K562 (cell line): ENCODE measurements around the gene DCAF12. TPM values are rescaled to one million over a fixed set of nuclear protein-coding genes. Genes with fewer than 3 reads are reported as not detected.

Experiments used
- CBX1 ChIP-seq: sonication (generic); IDR thresholded peaks from 2 replicates; pipeline ENCODE4 v1.6.1; 2016; ENCODE audit warnings: antibody characterized with exemption, low read depth, mild to moderate bottlenecking
- DACH1 ChIP-seq: fragments of 450-650 bp; IDR thresholded peaks from 2 replicates; pipeline ENCODE4 v1.6.1; 2018; ENCODE audit not compliant: partially characterized antibody
- EP300 ChIP-seq: IDR thresholded peaks from 2 replicates; pipeline ENCODE4 v1.6.1; 2012; ENCODE audit warnings: low read length, improper control_type of control experiment
- ESRRA ChIP-seq: fragments of 450-650 bp; IDR thresholded peaks from 2 replicates; pipeline ENCODE4 v1.6.1; 2014; ENCODE audit warnings: low read depth, mild to moderate bottlenecking, moderate library complexity, borderline replicate concordance
- FUS ChIP-seq: fragments of 200-400 bp; formaldehyde crosslinking; optimal IDR thresholded peaks from 2 replicates; pipeline ENCODE3; 2017; ENCODE audit warnings: low read depth, low read length
- KLF1 ChIP-seq: fragments of 450-650 bp; IDR thresholded peaks from 2 replicates; pipeline ENCODE4 v1.6.1; 2016; ENCODE audit warnings: missing genetic modification characterization, missing compliant biosample characterization
- KLF13 ChIP-seq: fragments of 450-650 bp; IDR thresholded peaks from 2 replicates; pipeline ENCODE4 v1.6.1; 2016; ENCODE audit warnings: missing genetic modification characterization, low read depth, mild to moderate bottlenecking, missing compliant biosample characterization, moderate library complexity, borderline replicate concordance
- MAZ ChIP-seq, 2 experiments: fragments of 450-650 bp in 1 of 2; sonication (generic) in 1 of 2; formaldehyde crosslinking; IDR thresholded peaks in 1 of 2; conservative IDR thresholded peaks in 1 of 2; 2 replicates each; pipeline versions ENCODE4 v1.4.0 to v1.5.0; 2020; ENCODE audit warnings: mild to moderate bottlenecking in 1 of 2, missing genetic modification reagents in 1 of 2
- NFE2L1 ChIP-seq: fragments of 450-650 bp; IDR thresholded peaks from 2 replicates; pipeline ENCODE4 v1.6.1; 2016; ENCODE audit warnings: missing genetic modification characterization, low read depth, mild to moderate bottlenecking, missing compliant biosample characterization, moderate library complexity, borderline replicate concordance
- POU5F1 ChIP-seq: fragments of 150-350 bp; IDR thresholded peaks from 2 replicates; pipeline ENCODE4 v1.6.1; 2014; ENCODE audit warnings: borderline replicate concordance, low read length, low read depth, mild to moderate bottlenecking; ENCODE audit not compliant: partially characterized antibody
- RAD21 ChIP-seq, 2 experiments: fragments of 250-450 bp in 1 of 2; fragments of 450-650 bp in 1 of 2; sonication (Bioruptor Pico) in 1 of 2; formaldehyde crosslinking in 1 of 2; IDR thresholded peaks in 1 of 2; conservative IDR thresholded peaks in 1 of 2; 2 replicates each; pipeline versions ENCODE4 v1.4.0 to v1.8.0; 2020 to 2022; ENCODE audit warnings: mild to moderate bottlenecking in 2 of 2, moderate library complexity in 1 of 2
- RFX7 ChIP-seq: fragments of 250-450 bp; sonication (Bioruptor Pico); IDR thresholded peaks from 2 replicates; pipeline ENCODE4 v1.5.1; 2021; ENCODE audit warnings: mild to moderate bottlenecking
- THRAP3 ChIP-seq: fragments of 450-650 bp; IDR thresholded peaks from 2 replicates; pipeline ENCODE4 v1.6.1; 2016; ENCODE audit warnings: mild to moderate bottlenecking, inconsistent platforms, borderline replicate concordance
- YY1 ChIP-seq, 3 experiments: IDR thresholded peaks; 2 replicates each; pipeline ENCODE4 v1.6.1; 2011; ENCODE audit warnings: low read length in 2 of 3, mild to moderate bottlenecking in 2 of 3, moderate library complexity in 2 of 3, borderline replicate concordance in 1 of 3, control low read depth in 1 of 3, low read depth in 1 of 3; ENCODE audit not compliant: insufficient read depth in 3 of 3, insufficient replicate concordance in 2 of 3, control insufficient read depth in 1 of 3, insufficient read length in 1 of 3; ENCODE audit errors: extremely low read depth in 1 of 3
- ZFP1 ChIP-seq: fragments of 450-650 bp; formaldehyde crosslinking; IDR thresholded peaks from 2 replicates; pipeline ENCODE4 v1.4.0; 2020; ENCODE audit warnings: mild to moderate bottlenecking, mixed read lengths
- ZNF444 ChIP-seq: fragments of 250-450 bp; sonication (Bioruptor Pico); IDR thresholded peaks from 2 replicates; pipeline ENCODE4 v1.4.0; 2020; ENCODE audit warnings: mild to moderate bottlenecking, moderate library complexity
- ZNF584 ChIP-seq: fragments of 200-800 bp; sonication (Bioruptor generic); IDR thresholded peaks from 2 replicates; pipeline ENCODE4 v1.6.1; 2016; ENCODE audit warnings: low read depth, mild to moderate bottlenecking, missing genetic modification characterization, missing compliant biosample characterization
- polyA plus RNA-seq, 8 experiments: library from polyadenylated mRNA; depleted of rRNA in 4 of 8; stranded (reverse) in 5 of 8; unstranded in 3 of 8; fragments of >200 nt; fragmentation: Nextera tagmentation in 2 of 8; fragmentation: Illumina TruSeq in 1 of 8; extraction: Ambion mirVana in 2 of 8; extraction: Trizol in 1 of 8; gene quantifications; 2 replicates each; pipeline versions ENCODE4 v1.2.1 to v1.2.3, GENCODE V29; 2011 to 2014; ENCODE audit warnings: inconsistent platforms in 1 of 8, missing spikeins in 1 of 8
- total RNA-seq, 7 experiments: library from RNA; depleted of rRNA in 6 of 7; stranded (reverse); fragments of >200 nt in 6 of 7; fragmentation: Illumina TruSeq in 2 of 7; extraction: Trizol in 2 of 7; gene quantifications; 2 replicates each; pipeline versions ENCODE4 v1.2.1 to v1.2.3, GENCODE V29; 2011 to 2021; ENCODE audit warnings: low replicate concordance in 1 of 7
- TF ChIP-seq, protein P1 (sequence below): fragments of 450-650 bp; IDR thresholded peaks from 2 replicates; pipeline ENCODE4 v1.6.1; 2016
- TF ChIP-seq, protein P2 (sequence below): sonication (generic); formaldehyde crosslinking; IDR thresholded peaks from 2 replicates; pipeline ENCODE4 v1.8.1; 2023; ENCODE audit warnings: mild to moderate bottlenecking, missing genetic modification reagents, moderate library complexity
- TF ChIP-seq, protein P3 (sequence below): fragments of 450-650 bp; formaldehyde crosslinking; IDR thresholded peaks from 2 replicates; pipeline ENCODE4 v1.4.0; 2020; ENCODE audit warnings: mild to moderate bottlenecking, moderate library complexity
- TF ChIP-seq, protein P4 (sequence below): sonication (generic); formaldehyde crosslinking; IDR thresholded peaks from 2 replicates; pipeline ENCODE4 v1.8.1; 2022; ENCODE audit warnings: missing genetic modification reagents

DCAF12 gene
- total and polyA plus RNA-seq, 9 of the 15 experiments (the other 6 are each of a cell fraction or from before 2014, with no cell fraction given), result 10.9 to 59.6 (median 30.8) TPM

DNA sequence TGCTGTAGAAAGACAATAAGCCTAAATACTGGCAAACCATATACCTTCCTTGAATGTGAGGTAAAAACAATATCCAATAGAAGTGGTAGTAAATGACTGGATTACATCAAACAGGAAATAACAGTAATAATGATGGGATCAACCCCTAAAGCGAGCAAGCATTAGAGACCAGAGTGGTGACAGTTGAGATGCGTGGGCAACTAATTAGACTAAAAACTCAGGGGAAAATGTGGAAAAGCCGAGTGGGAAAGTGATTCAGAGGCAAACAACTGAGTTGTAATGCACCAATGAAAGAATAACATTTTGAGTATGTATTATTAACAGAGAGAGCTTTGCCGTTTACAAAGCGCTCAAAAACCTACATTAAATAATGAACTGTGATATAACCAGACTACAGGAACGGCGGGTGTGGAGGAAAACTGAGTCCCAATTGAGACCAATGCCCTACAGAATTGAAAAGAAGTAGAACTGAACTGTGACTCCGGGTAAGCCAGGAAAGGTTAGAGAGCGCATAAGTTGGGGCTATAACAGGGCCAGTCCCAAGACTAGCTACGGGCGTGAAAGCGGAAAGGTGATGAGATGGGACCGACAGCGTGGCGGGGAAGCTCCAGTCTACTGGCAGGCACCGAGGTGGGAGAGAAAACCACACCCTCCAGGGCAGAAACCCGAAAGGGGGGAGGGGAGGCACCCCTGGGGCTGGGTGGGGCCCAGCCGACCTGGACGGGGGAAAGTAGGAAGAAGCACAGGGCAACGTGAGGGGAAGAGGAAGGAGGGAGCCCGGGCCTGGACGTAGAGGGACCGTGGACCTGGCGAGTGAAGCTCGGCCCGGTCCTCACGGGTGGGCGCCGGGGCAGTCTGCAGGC, 78.4 kb downstream of the DCAF12 start (continued):
- no peak for TF ChIP-seq POU5F1
- TF ChIP-seq, protein P1, sequence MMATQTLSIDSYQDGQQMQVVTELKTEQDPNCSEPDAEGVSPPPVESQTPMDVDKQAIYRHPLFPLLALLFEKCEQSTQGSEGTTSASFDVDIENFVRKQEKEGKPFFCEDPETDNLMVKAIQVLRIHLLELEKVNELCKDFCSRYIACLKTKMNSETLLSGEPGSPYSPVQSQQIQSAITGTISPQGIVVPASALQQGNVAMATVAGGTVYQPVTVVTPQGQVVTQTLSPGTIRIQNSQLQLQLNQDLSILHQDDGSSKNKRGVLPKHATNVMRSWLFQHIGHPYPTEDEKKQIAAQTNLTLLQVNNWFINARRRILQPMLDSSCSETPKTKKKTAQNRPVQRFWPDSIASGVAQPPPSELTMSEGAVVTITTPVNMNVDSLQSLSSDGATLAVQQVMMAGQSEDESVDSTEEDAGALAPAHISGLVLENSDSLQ, result peak; percentile 47; the same call in 1 of the 2 replicates
- TF ChIP-seq KLF1, result no peak
- TF ChIP-seq RAD21 (CRISPR knock-in tag; conservative IDR thresholded peaks at IDR 0.05 in 1 of 2, IDR thresholded peaks at IDR 0.05 in 1 of 2), result no peak
- TF ChIP-seq DACH1, result peak; percentile 4
- TF ChIP-seq KLF13 (tag), result no peak
- TF ChIP-seq, protein P2, sequence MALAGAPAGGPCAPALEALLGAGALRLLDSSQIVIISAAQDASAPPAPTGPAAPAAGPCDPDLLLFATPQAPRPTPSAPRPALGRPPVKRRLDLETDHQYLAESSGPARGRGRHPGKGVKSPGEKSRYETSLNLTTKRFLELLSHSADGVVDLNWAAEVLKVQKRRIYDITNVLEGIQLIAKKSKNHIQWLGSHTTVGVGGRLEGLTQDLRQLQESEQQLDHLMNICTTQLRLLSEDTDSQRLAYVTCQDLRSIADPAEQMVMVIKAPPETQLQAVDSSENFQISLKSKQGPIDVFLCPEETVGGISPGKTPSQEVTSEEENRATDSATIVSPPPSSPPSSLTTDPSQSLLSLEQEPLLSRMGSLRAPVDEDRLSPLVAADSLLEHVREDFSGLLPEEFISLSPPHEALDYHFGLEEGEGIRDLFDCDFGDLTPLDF (CRISPR knock-in tag), result no peak
- TF ChIP-seq MAZ (CRISPR knock-in tag; conservative IDR thresholded peaks at IDR 0.05 in 1 of 2, IDR thresholded peaks at IDR 0.05 in 1 of 2), result peak in 1 of 2 experiments; percentile 44; a peak in 1 of 4 replicates
- no peak for TF ChIP-seq ESRRA
- TF ChIP-seq ZNF584 (CRISPR knock-in tag), result no peak
- TF ChIP-seq, protein P3, sequence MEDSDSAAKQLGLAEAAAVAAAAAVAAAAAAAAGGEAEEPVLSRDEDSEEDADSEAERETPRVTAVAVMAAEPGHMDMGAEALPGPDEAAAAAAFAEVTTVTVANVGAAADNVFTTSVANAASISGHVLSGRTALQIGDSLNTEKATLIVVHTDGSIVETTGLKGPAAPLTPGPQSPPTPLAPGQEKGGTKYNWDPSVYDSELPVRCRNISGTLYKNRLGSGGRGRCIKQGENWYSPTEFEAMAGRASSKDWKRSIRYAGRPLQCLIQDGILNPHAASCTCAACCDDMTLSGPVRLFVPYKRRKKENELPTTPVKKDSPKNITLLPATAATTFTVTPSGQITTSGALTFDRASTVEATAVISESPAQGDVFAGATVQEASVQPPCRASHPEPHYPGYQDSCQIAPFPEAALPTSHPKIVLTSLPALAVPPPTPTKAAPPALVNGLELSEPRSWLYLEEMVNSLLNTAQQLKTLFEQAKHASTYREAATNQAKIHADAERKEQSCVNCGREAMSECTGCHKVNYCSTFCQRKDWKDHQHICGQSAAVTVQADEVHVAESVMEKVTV (CRISPR knock-in tag), result no peak
- no peak for TF ChIP-seq FUS
- TF ChIP-seq RFX7 (CRISPR knock-in tag), result no peak
- 0 out of 2 replicates have a peak, but pooled peaks have one; percentile 10 for TF ChIP-seq CBX1
- no peak for TF ChIP-seq THRAP3
- TF ChIP-seq NFE2L1, result no peak
- no peak for TF ChIP-seq YY1 (IDR thresholded peaks at IDR 0.05; ENCODE audit: borderline replicate concordance in 1 of 3, control insufficient read depth in 1 of 3, extremely low read depth in 1 of 3, insufficient read depth in 3 of 3, insufficient read length in 1 of 3, insufficient replicate concordance in 2 of 3, low read depth in 1 of 3, low read length in 2 of 3)
- TF ChIP-seq, protein P4, sequence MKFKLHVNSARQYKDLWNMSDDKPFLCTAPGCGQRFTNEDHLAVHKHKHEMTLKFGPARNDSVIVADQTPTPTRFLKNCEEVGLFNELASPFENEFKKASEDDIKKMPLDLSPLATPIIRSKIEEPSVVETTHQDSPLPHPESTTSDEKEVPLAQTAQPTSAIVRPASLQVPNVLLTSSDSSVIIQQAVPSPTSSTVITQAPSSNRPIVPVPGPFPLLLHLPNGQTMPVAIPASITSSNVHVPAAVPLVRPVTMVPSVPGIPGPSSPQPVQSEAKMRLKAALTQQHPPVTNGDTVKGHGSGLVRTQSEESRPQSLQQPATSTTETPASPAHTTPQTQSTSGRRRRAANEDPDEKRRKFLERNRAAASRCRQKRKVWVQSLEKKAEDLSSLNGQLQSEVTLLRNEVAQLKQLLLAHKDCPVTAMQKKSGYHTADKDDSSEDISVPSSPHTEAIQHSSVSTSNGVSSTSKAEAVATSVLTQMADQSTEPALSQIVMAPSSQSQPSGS (CRISPR knock-in tag), result no peak
- TF ChIP-seq ZFP1 (CRISPR knock-in tag), result no peak
- no peak for TF ChIP-seq ZNF444 (CRISPR knock-in tag)
- no peak for TF ChIP-seq EP300
